Measurements from ENCODE around the gene HSPA9.

DNA sequence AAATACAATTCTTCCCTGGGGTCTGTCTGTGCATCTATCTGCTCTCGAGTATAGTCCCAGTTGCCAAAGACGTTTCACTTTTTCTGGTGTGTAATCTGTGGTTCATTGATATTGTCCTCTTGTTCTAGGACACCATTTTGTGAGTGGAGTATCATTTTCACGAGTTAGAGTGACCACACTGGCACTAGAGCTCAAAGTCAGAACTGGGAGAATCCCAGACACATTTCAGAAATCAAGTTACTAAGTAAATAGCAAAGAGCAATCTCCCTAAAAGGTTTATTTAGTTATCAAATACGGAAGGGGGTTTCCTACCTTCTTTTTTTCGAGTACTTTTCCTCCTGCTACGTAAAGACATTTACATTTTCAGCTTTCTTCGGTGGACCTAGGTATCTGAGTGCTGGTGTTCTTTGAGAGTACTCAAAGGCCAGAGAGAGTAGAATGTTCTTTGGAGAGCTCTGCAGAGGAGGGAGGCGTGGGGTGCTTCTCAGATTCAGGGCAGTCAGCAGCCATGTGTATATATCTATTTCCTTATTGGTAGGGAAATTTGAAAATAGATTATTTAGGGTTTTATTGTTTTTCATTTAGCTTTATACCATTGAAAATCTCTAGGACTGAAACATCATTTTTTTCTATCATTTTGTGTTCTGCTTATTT is 8.9 kb upstream of the HSPA9 start:
- no peak for TF ChIP-seq CTCF (IDR thresholded peaks at IDR 0.05; ENCODE audit: borderline replicate concordance, extremely low read depth, low read length, poor library complexity, severe bottlenecking)
- no peak for TF ChIP-seq EZH2 (IDR thresholded peaks at IDR 0.05; ENCODE audit: borderline replicate concordance, low read depth, low read length, severe bottlenecking)

Data from DND-41 (cell line).